ENCODE data around the gene AHDC1. TPM values are rescaled to one million over a fixed set of nuclear protein-coding genes. Genes with fewer than 3 reads are reported as not detected.

AHDC1 gene, protein sequence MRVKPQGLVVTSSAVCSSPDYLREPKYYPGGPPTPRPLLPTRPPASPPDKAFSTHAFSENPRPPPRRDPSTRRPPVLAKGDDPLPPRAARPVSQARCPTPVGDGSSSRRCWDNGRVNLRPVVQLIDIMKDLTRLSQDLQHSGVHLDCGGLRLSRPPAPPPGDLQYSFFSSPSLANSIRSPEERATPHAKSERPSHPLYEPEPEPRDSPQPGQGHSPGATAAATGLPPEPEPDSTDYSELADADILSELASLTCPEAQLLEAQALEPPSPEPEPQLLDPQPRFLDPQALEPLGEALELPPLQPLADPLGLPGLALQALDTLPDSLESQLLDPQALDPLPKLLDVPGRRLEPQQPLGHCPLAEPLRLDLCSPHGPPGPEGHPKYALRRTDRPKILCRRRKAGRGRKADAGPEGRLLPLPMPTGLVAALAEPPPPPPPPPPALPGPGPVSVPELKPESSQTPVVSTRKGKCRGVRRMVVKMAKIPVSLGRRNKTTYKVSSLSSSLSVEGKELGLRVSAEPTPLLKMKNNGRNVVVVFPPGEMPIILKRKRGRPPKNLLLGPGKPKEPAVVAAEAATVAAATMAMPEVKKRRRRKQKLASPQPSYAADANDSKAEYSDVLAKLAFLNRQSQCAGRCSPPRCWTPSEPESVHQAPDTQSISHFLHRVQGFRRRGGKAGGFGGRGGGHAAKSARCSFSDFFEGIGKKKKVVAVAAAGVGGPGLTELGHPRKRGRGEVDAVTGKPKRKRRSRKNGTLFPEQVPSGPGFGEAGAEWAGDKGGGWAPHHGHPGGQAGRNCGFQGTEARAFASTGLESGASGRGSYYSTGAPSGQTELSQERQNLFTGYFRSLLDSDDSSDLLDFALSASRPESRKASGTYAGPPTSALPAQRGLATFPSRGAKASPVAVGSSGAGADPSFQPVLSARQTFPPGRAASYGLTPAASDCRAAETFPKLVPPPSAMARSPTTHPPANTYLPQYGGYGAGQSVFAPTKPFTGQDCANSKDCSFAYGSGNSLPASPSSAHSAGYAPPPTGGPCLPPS (N-terminal part only)
- 0.69 and 0.91 TPM in 2 replicates for polyA plus RNA-seq

DNA sequence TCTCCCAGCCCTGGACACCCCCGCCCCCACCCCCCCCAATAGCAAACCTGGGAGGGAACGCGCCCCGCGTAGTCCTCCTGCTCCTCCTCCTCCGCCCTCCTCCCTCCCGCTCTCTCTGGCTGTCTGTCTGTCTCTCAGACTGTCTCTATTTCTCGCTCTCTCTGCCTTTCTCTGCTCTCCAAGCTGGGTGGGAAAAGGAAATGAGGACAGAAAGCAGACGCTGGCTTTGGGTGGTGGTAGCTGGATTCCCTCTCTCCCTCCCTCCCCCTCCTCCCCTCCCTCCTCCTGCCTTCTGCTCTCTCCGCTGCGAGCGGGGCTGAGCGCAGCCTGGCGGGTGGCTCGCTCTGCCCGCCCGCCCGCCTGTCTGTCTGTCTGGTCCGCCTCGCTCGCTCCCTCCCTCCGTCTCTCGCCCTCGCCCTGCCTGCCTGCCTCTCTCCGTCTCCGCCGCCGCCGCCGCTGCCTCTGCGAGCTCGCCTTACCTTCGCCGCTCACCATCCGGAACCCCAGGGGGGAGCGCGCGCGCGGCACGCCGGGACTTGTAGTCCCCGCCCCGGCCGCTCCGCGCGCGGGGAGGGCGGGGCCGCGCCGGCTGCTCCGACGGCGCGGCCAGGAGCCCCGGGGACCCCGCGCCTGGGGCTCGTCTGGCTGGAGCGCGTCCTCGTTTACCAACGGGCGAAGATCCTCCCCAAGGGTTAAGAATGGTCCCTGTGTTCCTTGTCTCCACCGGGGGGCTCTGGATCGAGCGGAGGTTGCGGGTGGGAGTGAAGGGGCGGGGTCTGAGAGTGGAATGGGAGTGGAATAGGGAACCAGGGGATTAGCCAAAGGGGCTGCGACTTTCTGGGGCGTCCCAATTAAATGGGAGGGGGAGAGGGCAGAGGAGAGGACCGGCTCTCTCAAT lies at the start of gene AHDC1:
AHDC1 (minus strand) TSS at position 464 of the 898 bp plus-strand sequence. CDS start 52,029 bp downstream, outside the sequence.

DNA sequence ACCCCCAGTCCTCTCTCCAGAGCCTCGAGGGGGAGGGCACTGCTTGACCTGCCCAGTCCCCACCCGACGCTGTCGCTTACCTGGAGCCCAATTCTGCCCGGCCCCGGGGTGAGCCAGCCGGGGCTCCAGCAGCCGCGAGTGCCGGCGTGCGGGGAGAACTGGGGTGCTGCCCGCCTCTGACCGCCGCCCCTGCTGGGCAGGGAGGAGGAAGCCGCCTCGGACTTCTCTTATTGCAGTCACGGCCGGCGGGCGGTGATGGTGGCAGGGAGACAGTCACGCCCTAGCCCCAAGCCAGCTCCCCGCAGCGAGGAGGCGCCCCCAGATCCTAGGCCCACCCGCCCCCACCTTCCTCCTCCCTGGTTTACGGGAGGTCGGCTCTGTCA lies 31.0 kb upstream of the AHDC1 start, which contains the start of gene FGR:
FGR (minus strand) TSS at position 201 of the 383 bp plus-strand sequence. CDS start 11,269 bp downstream, outside the sequence.

DNA sequence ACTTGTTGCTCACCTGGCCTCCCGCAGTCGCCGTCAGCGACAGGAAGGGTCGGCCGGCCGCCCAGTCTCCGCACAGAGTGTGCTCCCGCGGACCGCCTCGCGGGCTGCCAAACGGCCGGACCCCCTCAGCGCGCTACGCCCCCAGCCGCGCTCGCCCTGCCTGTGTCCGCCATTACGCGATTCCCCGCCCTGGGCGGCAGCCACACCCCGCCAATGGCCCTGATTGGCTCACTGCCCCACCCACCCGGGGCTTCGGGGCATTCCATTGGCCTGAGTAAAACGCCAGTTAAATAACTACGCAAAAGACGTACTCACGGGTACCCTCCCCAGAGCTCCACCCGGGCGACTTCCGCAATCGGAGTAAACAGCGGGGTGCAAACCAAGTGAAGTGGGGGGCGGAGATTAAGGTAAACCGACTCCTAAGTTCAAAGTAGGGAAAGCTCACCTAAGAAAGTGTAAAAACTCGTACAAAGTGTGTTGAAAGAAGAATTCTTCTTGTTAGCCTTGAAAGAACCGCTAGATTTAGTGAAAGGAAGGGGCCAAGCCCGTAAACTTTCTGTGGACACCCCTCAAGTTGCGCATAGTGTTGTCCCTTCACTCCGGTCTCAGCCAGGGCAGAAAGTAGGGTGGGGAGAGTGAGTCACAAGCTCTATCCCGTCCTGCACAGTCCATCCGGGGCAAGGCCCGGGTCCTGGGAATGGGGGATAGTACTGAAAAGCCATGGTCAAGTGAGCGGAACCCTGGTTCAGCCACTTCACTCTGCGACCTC lies 113.8 kb downstream of the AHDC1 start, which contains the start of gene WASF2:
WASF2 (minus strand) TSS at position 195 of the 769 bp plus-strand sequence. CDS start 61,277 bp downstream, outside the sequence.

Other genes with a start within 250 kb of the AHDC1 start
- 2.5 TPM in 1 of 2 replicates, not detected in the other for gene MAP3K6, start 237.2 kb downstream of the AHDC1 start, polyA plus RNA-seq
- gene FCN3, start 229.3 kb downstream of the AHDC1 start, polyA plus RNA-seq: not detected in 2 replicates
- not detected in 2 replicates for gene CD164L2, start 220.8 kb downstream of the AHDC1 start, polyA plus RNA-seq
- 0.14 and 0.19 TPM in 2 replicates for gene GPR3, start 211.5 kb downstream of the AHDC1 start, polyA plus RNA-seq
- gene WASF2, start 114.0 kb downstream of the AHDC1 start, polyA plus RNA-seq: 3.1 and 3.3 TPM in 2 replicates
- 1.0 TPM in 1 of 2 replicates, not detected in the other for gene FGR, start 31.0 kb upstream of the AHDC1 start, polyA plus RNA-seq
- gene IFI6, start 68.0 kb upstream of the AHDC1 start, polyA plus RNA-seq: 10.8 and 43.0 TPM in 2 replicates
- gene FAM76A, start 121.8 kb upstream of the AHDC1 start, polyA plus RNA-seq: 11.3 and 13.3 TPM in 2 replicates
- gene STX12, start 169.1 kb upstream of the AHDC1 start, polyA plus RNA-seq: 88.1 and 91.1 TPM in 2 replicates
- 33.9 and 40.5 TPM in 2 replicates for gene PPP1R8, start 226.6 kb upstream of the AHDC1 start, polyA plus RNA-seq

Data from Purkinje cell (primary cell).